IMR-90 (cell line): Measurements from ENCODE around the gene PALLD. TPM values are rescaled to one million over a fixed set of nuclear protein-coding genes. Genes with fewer than 3 reads are reported as not detected.

Experiments used
- ATAC-seq: fragments of 200-7000 bp; cut with Tn5 transposase; 2 replicates; pipeline ENCODE4 v1.9.1; 2020; ENCODE audit warnings: low read depth, mild to moderate bottlenecking, moderate library complexity
- BruUV-seq: library from RNA; stranded (reverse); fragments of 400-500 nt; replicated peaks from 2 replicates; lab custom pipeline; 2021; lab: Mats Ljungman, UMichigan
- CTCF ChIA-PET: fragments of 300-600 bp; formaldehyde crosslinking; extraction: SDS; loops from one replicate; lab custom pipeline; 2021; ENCODE audit warnings: antibody characterized with exemption; lab: Yijun Ruan, JAX
- POLR2A ChIA-PET: fragments of 300-600 bp; sonication (Branson Sonifier 250); formaldehyde crosslinking; loops from one replicate; lab custom pipeline; 2022; ENCODE audit warnings: antibody characterized with exemption; ENCODE audit not compliant: unreplicated experiment; lab: Charles Lee
- DNase-seq: peaks from one replicate; pipeline ENCODE4 v3.0.0; 2013
- H2AFZ ChIP-seq: replicated peaks from 2 replicates; pipeline ENCODE3; 2013; ENCODE audit warnings: low read length, mild to moderate bottlenecking; ENCODE audit not compliant: poor library complexity
- H2AK5ac ChIP-seq: 2 replicates; pipeline ENCODE4 v1.6.1; 2013; ENCODE audit warnings: low read depth, low read length, inconsistent platforms
- H2AK9ac ChIP-seq: replicated peaks from 2 replicates; pipeline ENCODE3; 2013; ENCODE audit warnings: mild to moderate bottlenecking, low read depth, low read length, moderate library complexity; ENCODE audit not compliant: poor library complexity
- H2BK120ac ChIP-seq: 2 replicates; pipeline ENCODE4 v1.6.1; 2013; ENCODE audit warnings: low read depth, low read length, inconsistent platforms
- H2BK15ac ChIP-seq: 3 replicates; pipeline ENCODE4 v1.6.1; 2013; ENCODE audit warnings: low read depth, low read length, inconsistent platforms
- H2BK20ac ChIP-seq: 2 replicates; pipeline ENCODE4 v1.6.1; 2013; ENCODE audit warnings: low read depth, mild to moderate bottlenecking, inconsistent platforms, low read length, moderate library complexity
- H2BK5ac ChIP-seq: 2 replicates; pipeline ENCODE4 v1.6.1; 2013; ENCODE audit warnings: mild to moderate bottlenecking, low read depth, low read length, inconsistent platforms; ENCODE audit not compliant: poor library complexity, severe bottlenecking
- H3K14ac ChIP-seq: replicated peaks from 2 replicates; pipeline ENCODE4 v1.6.1; 2013; ENCODE audit warnings: low read depth, low read length, inconsistent platforms
- H3K18ac ChIP-seq: 2 replicates; pipeline ENCODE4 v1.6.1; 2013; ENCODE audit warnings: low read depth, low read length, control low read depth
- H3K23ac ChIP-seq: 2 replicates; pipeline ENCODE4 v1.6.1; 2013; ENCODE audit warnings: low read depth, low read length, inconsistent platforms
- H3K27ac ChIP-seq: 2 replicates; pipeline ENCODE4 v1.5.1; 2013; ENCODE audit warnings: mild to moderate bottlenecking, control low read depth, low read length; ENCODE audit not compliant: insufficient read depth
- H3K27me3 ChIP-seq: 2 replicates; pipeline ENCODE4 v1.6.1; 2013; ENCODE audit warnings: low read length; ENCODE audit not compliant: control insufficient read depth, insufficient read depth
- H3K36me3 ChIP-seq: 2 replicates; pipeline ENCODE4 v1.6.1; 2013; ENCODE audit warnings: low read length, mixed read lengths; ENCODE audit not compliant: control insufficient read depth, insufficient read depth
- H3K4ac ChIP-seq: 2 replicates; pipeline ENCODE4 v1.6.1; 2013; ENCODE audit warnings: low read depth, low read length, inconsistent platforms
- H3K4me1 ChIP-seq: 2 replicates; pipeline ENCODE4 v1.6.1; 2013; ENCODE audit warnings: low read length, mixed read lengths; ENCODE audit not compliant: control insufficient read depth, insufficient read depth
- H3K4me2 ChIP-seq: 2 replicates; pipeline ENCODE4 v1.6.1; 2013; ENCODE audit warnings: low read depth, mild to moderate bottlenecking, control low read depth, low read length, moderate library complexity
- H3K4me3 ChIP-seq: 2 replicates; pipeline ENCODE4 v1.5.1; 2013; ENCODE audit warnings: low read depth, mild to moderate bottlenecking, control low read depth, low read length, moderate library complexity; ENCODE audit not compliant: insufficient read depth
- H3K56ac ChIP-seq: 2 replicates; pipeline ENCODE4 v1.6.1; 2013; ENCODE audit warnings: low read length, inconsistent platforms; ENCODE audit not compliant: insufficient read depth; ENCODE audit errors: extremely low read depth
- H3K79me1 ChIP-seq, 2 experiments: 2 replicates each; pipeline ENCODE4 v1.6.1; 2013; ENCODE audit warnings: low read length in 2 of 2, inconsistent platforms in 1 of 2, low read depth in 1 of 2
- H3K9ac ChIP-seq: 2 replicates; pipeline ENCODE4 v1.6.1; 2013; ENCODE audit warnings: low read depth, low read length, control low read depth
- H3K9me1 ChIP-seq: 2 replicates; pipeline ENCODE4 v1.6.1; 2013; ENCODE audit warnings: low read length, inconsistent platforms; ENCODE audit not compliant: insufficient read depth
- H3K9me3 ChIP-seq: 2 replicates; pipeline ENCODE4 v1.6.1; 2013; ENCODE audit warnings: low read length; ENCODE audit not compliant: control insufficient read depth, insufficient read depth
- H4K20me1 ChIP-seq: 2 replicates; pipeline ENCODE4 v1.6.1; 2013; ENCODE audit warnings: low read length, inconsistent platforms; ENCODE audit not compliant: insufficient read depth
- H4K5ac ChIP-seq: 2 replicates; pipeline ENCODE4 v1.6.1; 2013; ENCODE audit warnings: mild to moderate bottlenecking, low read depth, low read length, control low read depth
- H4K8ac ChIP-seq, 2 experiments: 2 replicates each; pipeline ENCODE4 v1.6.1; 2013; ENCODE audit warnings: low read depth in 2 of 2, low read length in 2 of 2, control low read depth in 1 of 2, inconsistent platforms in 1 of 2
- H4K91ac ChIP-seq: 2 replicates; pipeline ENCODE4 v1.6.1; 2013; ENCODE audit warnings: low read depth, low read length, inconsistent platforms; ENCODE audit not compliant: insufficient read depth
- BHLHE40 ChIP-seq: fragments of 150-350 bp; IDR thresholded peaks from 2 replicates; pipeline ENCODE4 v1.6.1; 2016; ENCODE audit warnings: mild to moderate bottlenecking, low read depth, low read length
- CEBPB ChIP-seq: IDR thresholded peaks from 2 replicates; pipeline ENCODE4 v1.6.1; 2012; ENCODE audit warnings: low read depth, low read length, improper control_type of control experiment
- CHD1 ChIP-seq: IDR thresholded peaks from 2 replicates; pipeline ENCODE4 v1.6.1; 2012; ENCODE audit warnings: low read depth, low read length, improper control_type of control experiment
- FOS ChIP-seq: fragments of 150-350 bp; IDR thresholded peaks from 2 replicates; pipeline ENCODE4 v1.6.1; 2016; ENCODE audit warnings: low read depth, low read length
- MAFK ChIP-seq: IDR thresholded peaks from 2 replicates; pipeline ENCODE4 v1.6.1; 2012; ENCODE audit warnings: low read depth, low read length, improper control_type of control experiment
- MAZ ChIP-seq: IDR thresholded peaks from 2 replicates; pipeline ENCODE4 v1.6.1; 2012; ENCODE audit warnings: low read depth, mild to moderate bottlenecking, low read length, improper control_type of control experiment, moderate library complexity, borderline replicate concordance
- MXI1 ChIP-seq: IDR thresholded peaks from 2 replicates; pipeline ENCODE4 v1.6.1; 2012; ENCODE audit warnings: low read depth, mild to moderate bottlenecking, low read length, moderate library complexity, borderline replicate concordance
- NFE2L2 ChIP-seq: fragments of 150-350 bp; IDR thresholded peaks from 2 replicates; pipeline ENCODE4 v1.6.1; 2016; ENCODE audit warnings: low read depth, mild to moderate bottlenecking, low read length
- POLR2A ChIP-seq: IDR thresholded peaks from 2 replicates; pipeline ENCODE4 v1.6.1; 2012; ENCODE audit warnings: mild to moderate bottlenecking, low read depth, low read length
- RAD21 ChIP-seq: IDR thresholded peaks from 2 replicates; pipeline ENCODE4 v1.6.1; 2012; ENCODE audit warnings: low read length, improper control_type of control experiment
- RFX5 ChIP-seq: IDR thresholded peaks from 2 replicates; pipeline ENCODE4 v1.8.0; 2012; ENCODE audit warnings: low read depth, mild to moderate bottlenecking, low read length, moderate library complexity
- SMC3 ChIP-seq: fragments of 150-350 bp; IDR thresholded peaks from 2 replicates; pipeline ENCODE4 v1.6.1; 2016; ENCODE audit warnings: low read depth, mild to moderate bottlenecking, antibody characterized with exemption, low read length, moderate library complexity
- WGBS, 2 experiments: methylation state at CpG; one replicate each; pipeline versions ENCODE4 v1.1.5 to v1.1.7; 2013; ENCODE audit warnings: missing lambda C conversion rate in 2 of 2; ENCODE audit not compliant: insufficient read length in 1 of 2; ENCODE audit errors: extremely low coverage in 2 of 2; 5-methylcytosine and 5-hydroxymethylcytosine counted together
- dilution Hi-C: fragments of 300-500 bp; cut with HindIII; formaldehyde crosslinking; loops from one replicate; pipeline ENCODE4 v1.14.3; 2018; ENCODE audit warnings: low sequenced_read_pairs; ENCODE audit not compliant: unreplicated experiment
- in situ Hi-C: fragments of 300-500 bp; cut with MboI; formaldehyde crosslinking; loops from 3 replicates; pipeline ENCODE4 v1.14.3; 2019; ENCODE audit warnings: low sequenced_read_pairs, inconsistent platforms, mixed read lengths
- intact Hi-C: fragments of 100-400 bp; cut with micrococcal nuclease; formaldehyde crosslinking; loops from 2 replicates; pipeline ENCODE4 v1.10.0; 2022
- polyA plus RNA-seq, 3 experiments: library from polyadenylated mRNA; depleted of rRNA; stranded (reverse); fragments of >200 nt; gene quantifications; 2 replicates each; pipeline ENCODE4 v1.2.3, GENCODE V29; 2012; ENCODE audit warnings: low replicate concordance in 1 of 3
- total RNA-seq: library from RNA; depleted of rRNA; stranded (reverse); fragments of >200 nt; gene quantifications from 2 replicates; pipeline ENCODE4 v1.2.3, GENCODE V29; 2012
- TF ChIP-seq, protein P1 (sequence below): fragments of 150-350 bp; IDR thresholded peaks from 2 replicates; pipeline ENCODE4 v1.6.1; 2017; ENCODE audit warnings: mild to moderate bottlenecking, antibody characterized with exemption, low read length, low read depth
- TF ChIP-seq, protein P2 (sequence below): fragments of 150-350 bp; IDR thresholded peaks from 2 replicates; pipeline ENCODE4 v1.6.1; 2016; ENCODE audit warnings: low read depth, mild to moderate bottlenecking, low read length, moderate library complexity, borderline replicate concordance

PALLD gene
- total and polyA plus RNA-seq, 2 of the 4 experiments (the other 2 are of a cell fraction), result 91.0 to 91.9 TPM

DNA sequence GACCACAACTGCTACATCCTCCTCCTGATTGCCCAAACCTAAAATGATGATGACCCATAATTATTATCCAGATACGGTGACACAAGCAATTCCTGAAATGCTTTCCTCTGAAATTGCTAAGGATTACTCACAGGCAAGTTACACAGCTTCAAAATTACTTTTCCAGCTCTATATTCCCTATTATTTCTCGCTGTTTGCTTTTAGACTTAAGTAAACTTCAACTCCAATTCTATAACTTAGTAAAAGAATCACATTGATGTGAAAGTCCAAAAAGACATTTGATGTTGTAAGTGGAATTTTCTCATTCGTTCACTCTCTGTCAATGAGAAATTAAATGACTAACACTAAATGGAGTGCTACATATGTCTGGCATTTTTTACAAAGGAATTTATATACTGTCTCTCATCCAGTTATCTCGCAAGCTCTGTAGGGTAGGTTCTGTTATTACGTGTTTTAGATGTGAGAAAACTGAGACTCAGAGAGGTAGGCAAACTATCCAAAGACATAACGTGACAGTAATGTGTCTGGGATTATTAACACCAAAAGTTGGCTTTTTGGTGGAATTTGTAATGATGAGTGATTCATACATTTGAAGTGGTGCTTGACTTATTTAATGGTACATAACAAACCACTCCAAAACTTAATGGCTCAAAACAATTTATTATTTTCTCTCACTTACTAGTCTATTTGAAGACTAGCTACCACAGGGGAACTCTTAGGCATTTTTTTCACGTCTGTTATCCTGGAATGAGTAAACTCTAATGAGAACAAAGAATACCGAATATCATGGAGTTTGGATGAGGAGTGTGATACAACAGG, 31.5 kb downstream of the PALLD start:
- Histone ChIP-seq H3K9me3 (no peaks in the 10 kb centered on the region), H2BK5ac (peak overlapping the region; percentile 75), H4K20me1 (no peaks in the 10 kb centered on the region), H2AK5ac (no peak overlapping the region), H3K23ac (peak overlapping the region; percentile 79; the same call in 1 of the 2 replicates), H3K9ac (no peak overlapping the region), H3K4me3 (no peak overlapping the region), H2AFZ (no peak overlapping the region), H3K4me2 (peak overlapping the region; percentile 58; the same call in 1 of the 2 replicates), H4K8ac (peak overlapping the region in 1 of 2 experiments; percentile 55; a peak in 3 of 4 replicates), H2BK120ac (peak overlapping the region; percentile 90), H3K27ac (no peak overlapping the region), H4K5ac (no peak overlapping the region; the same call in 1 of the 2 replicates), H3K14ac (peak overlapping the region; percentile 93), H3K9me1 (peaks cover 13% of the 10 kb centered on the region), H4K91ac (no peak overlapping the region), H3K27me3 (no peaks in the 10 kb centered on the region), H2BK15ac (peak overlapping the region; percentile 92; the same call in 2 of the 3 replicates), H3K4me1 (peaks cover 15% of the 10 kb centered on the region), H3K56ac (peak overlapping the region; percentile 39; the same call in 1 of the 2 replicates), H3K79me1 (no peaks in the 10 kb centered on the region), H2BK20ac (peak overlapping the region; percentile 92), H2AK9ac (no peak overlapping the region), H3K4ac (peak overlapping the region; percentile 96; the same call in 1 of the 2 replicates), H3K18ac (peak overlapping the region; percentile 45; the same call in 1 of the 2 replicates), H3K36me3 (no peaks in the 10 kb centered on the region)
- dilution Hi-C loops, result no loop called here
- BruUV-seq, result no TSS peak
- POLR2A ChIA-PET, result no interaction called here
- intact Hi-C loops, result no loop called here
- in situ Hi-C loops, result no loop called here
- TF ChIP-seq MXI1 (no peak), CHD1 (no peak), FOS (peak; percentile 5; the same call in 1 of the 2 replicates), NFE2L2 (no peak), MAZ (no peak), CEBPB (peak; percentile 64; the same call in 1 of the 2 replicates), BHLHE40 (peak; percentile 47; the same call in 1 of the 2 replicates), RAD21 (no peak), RFX5 (no peak), POLR2A (no peak), MAFK (peak; percentile 45; the same call in 1 of the 2 replicates), SMC3 (no peak)
- TF ChIP-seq, protein P1, sequence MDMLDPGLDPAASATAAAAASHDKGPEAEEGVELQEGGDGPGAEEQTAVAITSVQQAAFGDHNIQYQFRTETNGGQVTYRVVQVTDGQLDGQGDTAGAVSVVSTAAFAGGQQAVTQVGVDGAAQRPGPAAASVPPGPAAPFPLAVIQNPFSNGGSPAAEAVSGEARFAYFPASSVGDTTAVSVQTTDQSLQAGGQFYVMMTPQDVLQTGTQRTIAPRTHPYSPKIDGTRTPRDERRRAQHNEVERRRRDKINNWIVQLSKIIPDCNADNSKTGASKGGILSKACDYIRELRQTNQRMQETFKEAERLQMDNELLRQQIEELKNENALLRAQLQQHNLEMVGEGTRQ, result no peak
- TF ChIP-seq, protein P2, sequence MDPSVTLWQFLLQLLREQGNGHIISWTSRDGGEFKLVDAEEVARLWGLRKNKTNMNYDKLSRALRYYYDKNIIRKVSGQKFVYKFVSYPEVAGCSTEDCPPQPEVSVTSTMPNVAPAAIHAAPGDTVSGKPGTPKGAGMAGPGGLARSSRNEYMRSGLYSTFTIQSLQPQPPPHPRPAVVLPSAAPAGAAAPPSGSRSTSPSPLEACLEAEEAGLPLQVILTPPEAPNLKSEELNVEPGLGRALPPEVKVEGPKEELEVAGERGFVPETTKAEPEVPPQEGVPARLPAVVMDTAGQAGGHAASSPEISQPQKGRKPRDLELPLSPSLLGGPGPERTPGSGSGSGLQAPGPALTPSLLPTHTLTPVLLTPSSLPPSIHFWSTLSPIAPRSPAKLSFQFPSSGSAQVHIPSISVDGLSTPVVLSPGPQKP, result no peak
- DNase-seq (peak; percentile 62), ATAC-seq (peak; percentile 74)
- CTCF ChIA-PET, result no interaction called here
- WGBS, 2 experiments, result 33% methylated on average over 1 of the region's 8 CpGs; no CpG with 5 or more reads in 1 of the 2 experiments
